LNCaP clone FGC (cell line): ENCODE data around the gene GPR157.

Experiments
- DNase-seq: peaks from one replicate; pipeline ENCODE4 v3.0.0-alpha.2; 2011; ENCODE audit warnings: low read depth
- H3K4me3 ChIP-seq: 2 replicates; pipeline ENCODE4 v1.5.1; 2011; ENCODE audit warnings: mild to moderate bottlenecking, low read depth, low read length, control low read depth
- CTCF ChIP-seq: IDR thresholded peaks from 2 replicates; pipeline ENCODE4 v1.5.1; 2012; ENCODE audit warnings: mild to moderate bottlenecking; ENCODE audit not compliant: control insufficient read depth, insufficient read depth; ENCODE audit errors: extremely low read depth

GPR157 gene

GRCh38 chr1:9115351-9116205 is 13.3 kb downstream of the GPR157 start:
- DNase-seq, result peak; percentile 56
- no peak for TF ChIP-seq CTCF
- H3K4me3 ChIP-seq, result no peak overlapping the region

GRCh38 chr1:9112961-9113880 is 15.7 kb downstream of the GPR157 start:
- no peak for TF ChIP-seq CTCF
- no peak overlapping the region for H3K4me3 ChIP-seq
- DNase-seq, result no peak

GRCh38 chr1:9111957-9112356 is 16.9 kb downstream of the GPR157 start:
- H3K4me3 ChIP-seq, result no peak overlapping the region
- no peak for DNase-seq
- no peak for TF ChIP-seq CTCF

- no peak for TF ChIP-seq CTCF
- H3K4me3 ChIP-seq, result no peak overlapping the region
- DNase-seq, result no peak
Observed at GRCh38 chr1:9111357-9111691, 17.6 kb downstream of the GPR157 start.

GRCh38 chr1:9110669-9111356 is 18.1 kb downstream of the GPR157 start:
- DNase-seq, result peak; percentile 36
- no peak overlapping the region for H3K4me3 ChIP-seq
- TF ChIP-seq CTCF, result peak; percentile 91

GRCh38 chr1:9108056-9108665 is 20.7 kb downstream of the GPR157 start:
- H3K4me3 ChIP-seq, result no peak overlapping the region
- DNase-seq, result no peak
- no peak for TF ChIP-seq CTCF
